Measurements from ENCODE around the gene TCERG1.

The TCERG1 gene

DNA sequence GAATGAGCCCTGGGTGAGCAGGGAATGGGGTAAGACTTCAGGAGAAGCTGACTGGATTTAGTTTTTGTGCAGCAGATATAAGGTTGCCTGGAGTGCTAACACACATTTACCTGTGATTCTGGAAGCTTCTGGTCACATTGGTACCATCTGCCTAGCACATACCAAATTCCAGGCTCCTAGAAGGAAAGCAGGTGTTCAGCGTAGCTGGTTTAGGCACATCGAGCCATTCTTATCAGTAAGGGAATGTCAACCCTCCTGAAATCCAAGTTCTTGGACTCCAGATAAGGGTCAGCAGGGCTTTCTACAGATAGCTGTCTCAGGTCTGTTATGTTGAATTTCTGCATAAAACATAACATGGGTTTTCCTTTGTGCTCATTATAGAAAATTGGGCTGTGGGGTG, 10.3 kb downstream of the TCERG1 start:
- DNase-seq (ENCODE audit: low spot score), result no peak

GRCh38 chr5:146458894-146459293, 11.8 kb downstream of the TCERG1 start:
- DNase-seq (ENCODE audit: low spot score), result no peak

GRCh38 chr5:146461319-146461718, 14.2 kb downstream of the TCERG1 start:
- DNase-seq (ENCODE audit: low spot score), result no peak

GRCh38 chr5:146463446-146463845, 16.3 kb downstream of the TCERG1 start:
- no peak for DNase-seq (ENCODE audit: low spot score)

GRCh38 chr5:146466521-146467349, 19.6 kb downstream of the TCERG1 start:
- DNase-seq (ENCODE audit: low spot score), result peak; percentile 40

- DNase-seq (ENCODE audit: low spot score), result no peak
These were observed 20.6 kb downstream of the TCERG1 start for GRCh38 chr5:146467760-146468159.

DNA sequence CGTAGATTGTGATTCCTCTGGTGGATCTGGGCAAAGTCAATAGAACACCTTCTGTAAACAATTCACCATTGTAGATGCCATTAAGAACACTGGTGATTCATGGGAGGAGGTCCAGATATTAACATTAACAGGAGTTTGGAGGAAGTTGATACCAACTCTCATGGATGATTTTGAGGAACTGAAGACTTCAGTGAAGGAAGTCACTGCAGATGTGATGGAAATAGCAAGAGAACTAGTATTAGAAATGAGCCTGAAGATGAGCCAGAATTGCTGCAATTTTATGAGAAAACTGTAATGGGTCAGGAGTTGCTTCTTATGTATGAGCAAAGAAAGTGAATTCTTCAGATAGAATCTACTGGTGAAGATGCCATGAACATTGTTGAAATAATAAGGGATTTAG, 26.9 kb downstream of the TCERG1 start:
- DNase-seq (ENCODE audit: low spot score), result no peak

GRCh38 chr5:146475190-146475780, 28.2 kb downstream of the TCERG1 start:
- no peak for DNase-seq (ENCODE audit: low spot score)

GRCh38 chr5:146475906-146476305, 28.8 kb downstream of the TCERG1 start:
- no peak for DNase-seq (ENCODE audit: low spot score)

- DNase-seq (ENCODE audit: low spot score), result no peak
These were observed 35.6 kb downstream of the TCERG1 start for GRCh38 chr5:146482775-146483174.

- no peak for DNase-seq (ENCODE audit: low spot score)
These were observed 37.7 kb downstream of the TCERG1 start for GRCh38 chr5:146484714-146485391.

GRCh38 chr5:146490089-146490843, 43.1 kb downstream of the TCERG1 start:
- no peak for DNase-seq (ENCODE audit: low spot score)

DNA sequence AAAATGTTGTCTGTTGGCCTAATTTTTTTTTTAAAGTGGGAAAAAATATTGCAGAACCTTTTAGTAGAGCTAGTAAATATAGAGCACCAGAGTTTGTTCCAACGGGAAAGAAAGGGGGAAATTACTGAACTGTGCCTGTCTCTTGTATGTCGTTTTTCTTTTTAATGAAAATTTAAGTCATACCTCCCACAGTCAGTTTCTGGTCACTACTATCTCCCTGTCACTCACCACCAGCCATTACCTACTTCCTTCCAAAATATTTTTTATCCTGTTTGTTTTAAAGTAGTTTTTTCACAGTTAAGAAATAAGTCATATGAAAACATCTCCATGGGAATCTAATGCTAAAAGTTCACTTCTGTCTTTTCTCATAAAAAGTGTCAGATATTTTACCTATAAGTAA, 47.5 kb downstream of the TCERG1 start:
- no peak for DNase-seq (ENCODE audit: low spot score)

DNA sequence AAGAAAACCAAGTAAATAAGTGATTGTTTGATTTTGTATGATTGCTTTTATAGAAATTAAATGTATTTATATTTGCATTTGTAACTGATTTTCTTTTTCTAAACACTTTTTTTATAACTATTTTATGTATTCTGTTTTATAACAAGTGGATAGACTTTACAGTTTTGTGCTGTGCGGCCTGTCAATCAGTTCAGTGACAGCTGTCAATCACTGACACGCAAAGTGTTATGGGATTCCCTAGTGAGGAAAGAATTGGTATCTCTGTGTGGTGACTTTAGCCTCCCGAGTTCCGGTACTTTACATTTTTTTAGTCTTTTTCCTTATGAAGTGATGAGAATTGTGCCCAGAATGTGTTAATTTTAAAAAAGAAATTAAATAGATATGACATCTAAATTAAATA, 52.5 kb downstream of the TCERG1 start:
- no peak for DNase-seq (ENCODE audit: low spot score)

- DNase-seq (ENCODE audit: low spot score), result no peak
These were observed 60.3 kb downstream of the TCERG1 start for GRCh38 chr5:146507428-146507827.

- DNase-seq (ENCODE audit: low spot score), result no peak
These were observed 63.5 kb downstream of the TCERG1 start for GRCh38 chr5:146510559-146511125.

- no peak for DNase-seq (ENCODE audit: low spot score)
These were observed 66.3 kb downstream of the TCERG1 start for GRCh38 chr5:146513462-146513861.

- DNase-seq (ENCODE audit: low spot score), result no peak
These were observed 67.4 kb downstream of the TCERG1 start for GRCh38 chr5:146514575-146514974.

GRCh38 chr5:146515473-146516150, 68.5 kb downstream of the TCERG1 start:
- DNase-seq (ENCODE audit: low spot score), result no peak

GRCh38 chr5:146516151-146516475, 69.0 kb downstream of the TCERG1 start, which contains the start of gene GPR151:
GPR151 (minus strand) TSS chr5:146516190; CDS start chr5:146516113, 77 bp downstream.
- no peak for DNase-seq (ENCODE audit: low spot score)

DNA sequence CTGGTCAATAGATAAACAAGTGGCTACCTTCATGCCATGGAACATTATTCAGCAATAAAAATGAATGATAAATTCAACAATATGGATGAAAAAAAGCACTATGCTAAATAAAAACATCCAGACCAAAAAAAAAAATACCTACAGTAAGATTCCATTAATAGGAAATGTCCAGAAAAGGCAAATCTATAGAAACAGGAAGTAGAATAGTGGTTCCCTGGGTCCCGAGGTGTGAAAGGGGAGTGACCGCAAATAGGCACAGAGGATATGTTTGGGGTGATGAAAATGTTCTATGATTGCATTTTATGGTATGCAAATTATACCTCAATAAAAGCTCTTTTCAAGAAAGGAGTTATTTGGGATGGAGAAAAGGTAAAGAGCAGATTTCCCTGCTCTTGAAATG, 72.4 kb downstream of the TCERG1 start:
- no peak for DNase-seq (ENCODE audit: low spot score)

GRCh38 chr5:146520731-146521130, 73.6 kb downstream of the TCERG1 start:
- peak; percentile 53 for DNase-seq (ENCODE audit: low spot score)

Data from SW480 (cell line).